ENCODE measurements around the gene DUSP28.

GRCh38 chr2:240565333-240566202 lies 5.4 kb downstream of the DUSP28 start:
- TF ChIP-seq CTCF (IDR thresholded peaks at IDR 0.05) (no peak), REST (IDR thresholded peaks at IDR 0.05; ENCODE audit: insufficient read depth in 1 of 2, low read depth in 2 of 2, low read length in 1 of 2) (no peak), POLR2AphosphoS5 (IDR thresholded peaks at IDR 0.05; ENCODE audit: low read depth, low read length) (no peak; the same call in 1 of the 2 replicates)

Data from Panc1 (cell line).